Measurements from ENCODE around the gene TPD52L1. TPM values are rescaled to one million over a fixed set of nuclear protein-coding genes. Genes with fewer than 3 reads are reported as not detected.

The TPD52L1 gene
- total and polyA plus RNA-seq, 2 of the 13 experiments (the other 11 are each of a cell fraction or from before 2014, with no cell fraction given), result 0.49 to 0.53 TPM

DNA sequence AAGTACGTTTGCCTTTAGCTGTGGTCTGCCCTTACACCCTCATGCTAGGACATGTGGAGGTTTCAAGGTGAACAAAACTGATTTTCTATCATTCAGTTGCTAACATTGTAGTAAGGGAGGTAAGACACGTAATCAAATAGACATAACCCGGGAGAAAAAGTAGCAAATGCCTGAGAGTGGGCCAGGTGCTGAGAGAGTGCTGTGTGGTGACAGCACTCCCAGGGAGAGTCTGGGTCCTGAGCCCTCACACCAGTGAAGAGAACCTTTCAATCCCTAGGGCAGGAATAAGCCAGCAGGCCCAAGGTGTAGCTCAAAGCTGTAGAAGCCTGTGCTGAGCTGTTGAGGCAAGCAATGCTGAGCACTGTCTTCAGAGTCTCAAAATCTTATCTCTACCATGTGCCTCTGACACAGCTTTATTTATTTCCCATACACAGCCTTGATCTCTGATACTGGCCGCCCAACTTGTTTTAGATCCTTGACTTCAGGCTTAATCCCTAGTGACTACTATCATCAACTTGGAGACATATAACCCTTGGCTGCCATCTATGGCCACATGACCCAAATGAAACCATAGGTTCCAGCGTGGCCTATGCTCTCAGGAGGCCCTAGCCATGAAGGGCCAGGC lies 55.2 kb downstream of the TPD52L1 start (continued):
- TF ChIP-seq ZNF121 (CRISPR knock-in tag; IDR thresholded peaks at IDR 0.05) (no peak), ELF1 (CRISPR knock-in tag; IDR thresholded peaks at IDR 0.05) (no peak), ZMYM3 (CRISPR knock-in tag; IDR thresholded peaks at IDR 0.05) (no peak), ARID2 (CRISPR knock-in tag; IDR thresholded peaks at IDR 0.05; ENCODE audit: borderline replicate concordance) (no peak)

DNA sequence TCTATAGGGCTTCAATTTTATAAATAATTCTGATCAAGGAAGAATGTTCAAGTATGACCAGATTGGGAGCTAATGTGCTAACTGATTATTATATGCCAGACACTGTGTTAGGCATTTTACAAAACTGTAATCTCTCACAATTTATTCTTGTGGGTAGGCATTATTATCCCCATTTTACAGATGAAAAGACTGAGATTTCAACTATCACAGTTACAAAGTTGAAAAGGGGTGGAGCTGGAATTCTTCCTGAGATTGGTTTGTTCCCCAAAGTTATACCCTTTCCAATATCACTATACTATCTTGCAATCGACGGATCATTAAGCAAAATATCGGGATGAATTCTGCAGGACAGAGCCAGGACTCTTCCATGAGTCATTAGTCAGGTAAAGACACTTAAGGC lies 57.1 kb downstream of the TPD52L1 start:
- DNase-seq (ENCODE audit: low spot score), result no peak
- Histone ChIP-seq H2AFZ (ENCODE audit: low read length) (no peak overlapping the region), H3K4me3 (replicated peaks in 1 of 3; ENCODE audit: insufficient read depth in 1 of 3, low read depth in 2 of 3, low read length in 3 of 3) (no peak overlapping the region), H3K27me3 (ENCODE audit: control insufficient read depth in 1 of 2, insufficient read depth in 2 of 2, low read length in 2 of 2) (no peaks in the 10 kb centered on the region), H4K20me1 (ENCODE audit: insufficient read depth, low read length) (no peaks in the 10 kb centered on the region), H3K9ac (ENCODE audit: insufficient read depth, low read depth, low read length) (no peak overlapping the region), H3K27ac (ENCODE audit: extremely low read length, insufficient read depth, low read length) (no peak overlapping the region), H3K36me3 (replicated peaks in 1 of 2; ENCODE audit: control insufficient read depth in 1 of 2, insufficient read depth in 2 of 2, low read length in 2 of 2) (no peaks in the 10 kb centered on the region), H3K79me2 (ENCODE audit: insufficient read depth, low read length) (no peaks in the 10 kb centered on the region), H3K9me3 (ENCODE audit: low read length) (no peaks in the 10 kb centered on the region), H3K4me1 (ENCODE audit: insufficient read depth, low read length) (no peaks in the 10 kb centered on the region), H3K4me2 (ENCODE audit: low read depth, low read length) (no peak overlapping the region)
- no peak for FAIRE-seq
- BruUV-seq (replicated peaks), result no TSS peak
- ATAC-seq, result no peak
- in situ Hi-C loops (cut with HindIII; ENCODE audit: extremely low pct_ligation_motif_present, low pct_unique_long_range_greater_than_20kb), result no loop called here
- POLR2A ChIA-PET, result no interaction called here
- intact Hi-C loops (cut with micrococcal nuclease; ENCODE audit: unreplicated experiment), result no loop called here
- CTCF ChIA-PET (ENCODE audit: low intra/inter-chr PET ratio, low total read pairs), result no interaction called here
- 58% methylated on average over 3 of the region's 3 CpGs for WGBS (ENCODE audit: low lambda C conversion rate)
- no peak for TF ChIP-seq KMT2A (CRISPR knock-in tag; IDR thresholded peaks at IDR 0.05)
- TF ChIP-seq, protein P1, sequence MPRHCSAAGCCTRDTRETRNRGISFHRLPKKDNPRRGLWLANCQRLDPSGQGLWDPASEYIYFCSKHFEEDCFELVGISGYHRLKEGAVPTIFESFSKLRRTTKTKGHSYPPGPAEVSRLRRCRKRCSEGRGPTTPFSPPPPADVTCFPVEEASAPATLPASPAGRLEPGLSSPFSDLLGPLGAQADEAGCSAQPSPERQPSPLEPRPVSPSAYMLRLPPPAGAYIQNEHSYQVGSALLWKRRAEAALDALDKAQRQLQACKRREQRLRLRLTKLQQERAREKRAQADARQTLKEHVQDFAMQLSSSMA (CRISPR knock-in tag; IDR thresholded peaks at IDR 0.05), result no peak
- TF ChIP-seq SRY (CRISPR knock-in tag; IDR thresholded peaks at IDR 0.05), result no peak
- TF ChIP-seq ZC3H4 (CRISPR knock-in tag; IDR thresholded peaks at IDR 0.05; ENCODE audit: borderline replicate concordance), result no peak
- no peak for TF ChIP-seq SP2 (CRISPR knock-in tag; IDR thresholded peaks at IDR 0.05)
- TF ChIP-seq, protein P2, sequence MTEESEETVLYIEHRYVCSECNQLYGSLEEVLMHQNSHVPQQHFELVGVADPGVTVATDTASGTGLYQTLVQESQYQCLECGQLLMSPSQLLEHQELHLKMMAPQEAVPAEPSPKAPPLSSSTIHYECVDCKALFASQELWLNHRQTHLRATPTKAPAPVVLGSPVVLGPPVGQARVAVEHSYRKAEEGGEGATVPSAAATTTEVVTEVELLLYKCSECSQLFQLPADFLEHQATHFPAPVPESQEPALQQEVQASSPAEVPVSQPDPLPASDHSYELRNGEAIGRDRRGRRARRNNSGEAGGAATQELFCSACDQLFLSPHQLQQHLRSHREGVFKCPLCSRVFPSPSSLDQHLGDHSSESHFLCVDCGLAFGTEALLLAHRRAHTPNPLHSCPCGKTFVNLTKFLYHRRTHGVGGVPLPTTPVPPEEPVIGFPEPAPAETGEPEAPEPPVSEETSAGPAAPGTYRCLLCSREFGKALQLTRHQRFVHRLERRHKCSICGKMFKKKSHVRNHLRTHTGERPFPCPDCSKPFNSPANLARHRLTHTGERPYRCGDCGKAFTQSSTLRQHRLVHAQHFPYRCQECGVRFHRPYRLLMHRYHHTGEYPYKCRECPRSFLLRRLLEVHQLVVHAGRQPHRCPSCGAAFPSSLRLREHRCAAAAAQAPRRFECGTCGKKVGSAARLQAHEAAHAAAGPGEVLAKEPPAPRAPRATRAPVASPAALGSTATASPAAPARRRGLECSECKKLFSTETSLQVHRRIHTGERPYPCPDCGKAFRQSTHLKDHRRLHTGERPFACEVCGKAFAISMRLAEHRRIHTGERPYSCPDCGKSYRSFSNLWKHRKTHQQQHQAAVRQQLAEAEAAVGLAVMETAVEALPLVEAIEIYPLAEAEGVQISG (CRISPR knock-in tag; IDR thresholded peaks at IDR 0.05), result no peak
- no peak for TF ChIP-seq ZBTB1 (CRISPR knock-in tag; IDR thresholded peaks at IDR 0.05; ENCODE audit: borderline replicate concordance)
- TF ChIP-seq, protein P3, sequence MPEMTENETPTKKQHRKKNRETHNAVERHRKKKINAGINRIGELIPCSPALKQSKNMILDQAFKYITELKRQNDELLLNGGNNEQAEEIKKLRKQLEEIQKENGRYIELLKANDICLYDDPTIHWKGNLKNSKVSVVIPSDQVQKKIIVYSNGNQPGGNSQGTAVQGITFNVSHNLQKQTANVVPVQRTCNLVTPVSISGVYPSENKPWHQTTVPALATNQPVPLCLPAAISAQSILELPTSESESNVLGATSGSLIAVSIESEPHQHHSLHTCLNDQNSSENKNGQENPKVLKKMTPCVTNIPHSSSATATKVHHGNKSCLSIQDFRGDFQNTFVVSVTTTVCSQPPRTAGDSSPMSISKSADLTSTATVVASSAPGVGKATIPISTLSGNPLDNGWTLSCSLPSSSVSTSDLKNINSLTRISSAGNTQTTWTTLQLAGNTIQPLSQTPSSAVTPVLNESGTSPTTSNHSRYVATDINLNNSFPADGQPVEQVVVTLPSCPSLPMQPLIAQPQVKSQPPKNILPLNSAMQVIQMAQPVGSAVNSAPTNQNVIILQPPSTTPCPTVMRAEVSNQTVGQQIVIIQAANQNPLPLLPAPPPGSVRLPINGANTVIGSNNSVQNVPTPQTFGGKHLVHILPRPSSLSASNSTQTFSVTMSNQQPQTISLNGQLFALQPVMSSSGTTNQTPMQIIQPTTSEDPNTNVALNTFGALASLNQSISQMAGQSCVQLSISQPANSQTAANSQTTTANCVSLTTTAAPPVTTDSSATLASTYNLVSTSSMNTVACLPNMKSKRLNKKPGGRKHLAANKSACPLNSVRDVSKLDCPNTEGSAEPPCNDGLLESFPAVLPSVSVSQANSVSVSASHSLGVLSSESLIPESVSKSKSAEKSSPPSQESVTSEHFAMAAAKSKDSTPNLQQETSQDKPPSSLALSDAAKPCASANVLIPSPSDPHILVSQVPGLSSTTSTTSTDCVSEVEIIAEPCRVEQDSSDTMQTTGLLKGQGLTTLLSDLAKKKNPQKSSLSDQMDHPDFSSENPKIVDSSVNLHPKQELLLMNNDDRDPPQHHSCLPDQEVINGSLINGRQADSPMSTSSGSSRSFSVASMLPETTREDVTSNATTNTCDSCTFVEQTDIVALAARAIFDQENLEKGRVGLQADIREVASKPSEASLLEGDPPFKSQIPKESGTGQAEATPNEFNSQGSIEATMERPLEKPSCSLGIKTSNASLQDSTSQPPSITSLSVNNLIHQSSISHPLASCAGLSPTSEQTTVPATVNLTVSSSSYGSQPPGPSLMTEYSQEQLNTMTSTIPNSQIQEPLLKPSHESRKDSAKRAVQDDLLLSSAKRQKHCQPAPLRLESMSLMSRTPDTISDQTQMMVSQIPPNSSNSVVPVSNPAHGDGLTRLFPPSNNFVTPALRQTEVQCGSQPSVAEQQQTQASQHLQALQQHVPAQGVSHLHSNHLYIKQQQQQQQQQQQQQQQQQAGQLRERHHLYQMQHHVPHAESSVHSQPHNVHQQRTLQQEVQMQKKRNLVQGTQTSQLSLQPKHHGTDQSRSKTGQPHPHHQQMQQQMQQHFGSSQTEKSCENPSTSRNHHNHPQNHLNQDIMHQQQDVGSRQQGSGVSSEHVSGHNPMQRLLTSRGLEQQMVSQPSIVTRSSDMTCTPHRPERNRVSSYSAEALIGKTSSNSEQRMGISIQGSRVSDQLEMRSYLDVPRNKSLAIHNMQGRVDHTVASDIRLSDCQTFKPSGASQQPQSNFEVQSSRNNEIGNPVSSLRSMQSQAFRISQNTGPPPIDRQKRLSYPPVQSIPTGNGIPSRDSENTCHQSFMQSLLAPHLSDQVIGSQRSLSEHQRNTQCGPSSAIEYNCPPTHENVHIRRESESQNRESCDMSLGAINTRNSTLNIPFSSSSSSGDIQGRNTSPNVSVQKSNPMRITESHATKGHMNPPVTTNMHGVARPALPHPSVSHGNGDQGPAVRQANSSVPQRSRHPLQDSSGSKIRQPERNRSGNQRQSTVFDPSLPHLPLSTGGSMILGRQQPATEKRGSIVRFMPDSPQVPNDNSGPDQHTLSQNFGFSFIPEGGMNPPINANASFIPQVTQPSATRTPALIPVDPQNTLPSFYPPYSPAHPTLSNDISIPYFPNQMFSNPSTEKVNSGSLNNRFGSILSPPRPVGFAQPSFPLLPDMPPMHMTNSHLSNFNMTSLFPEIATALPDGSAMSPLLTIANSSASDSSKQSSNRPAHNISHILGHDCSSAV (CRISPR knock-in tag; IDR thresholded peaks at IDR 0.05; ENCODE audit: borderline replicate concordance), result no peak
